ENCODE results near the gene SV2B. TPM values are rescaled to one million over a fixed set of nuclear protein-coding genes. Genes with fewer than 3 reads are reported as not detected.

The SV2B gene
- total RNA-seq, 2 donors from 2014 or later: 6.5 to 8.8 TPM

GRCh38 chr15:91116113-91117067 lies 16.3 kb downstream of the SV2B start:
- H3K4me3 Mint-ChIP-seq: no peak overlapping the region
- Histone ChIP-seq H3K27ac (ENCODE audit: low read depth, low read length) (no peak overlapping the region), H3K4me1 (ENCODE audit: control insufficient read depth, insufficient read depth, low read length) (peaks cover 4% of the 10 kb centered on the region), H3K9ac (ENCODE audit: extremely low read depth, low read length, poor library complexity, severe bottlenecking) (no peak overlapping the region), H3K27me3 (ENCODE audit: control insufficient read depth, insufficient read depth, low read length, poor library complexity, severe bottlenecking) (peaks cover 86% of the 10 kb centered on the region), H3K4me3 (ENCODE audit: low read length) (no peak overlapping the region), H3K36me3 (ENCODE audit: control insufficient read depth, insufficient read depth, low read length) (no peaks in the 10 kb centered on the region), H3K9me3 (ENCODE audit: control insufficient read depth, low read length) (peaks cover 32% of the 10 kb centered on the region)
- H3K36me3 Mint-ChIP-seq (ENCODE audit: low read depth): peaks cover 1% of the 10 kb centered on the region
- TF ChIP-seq CTCF (conservative IDR thresholded peaks at IDR 0.05): no peak
- no peak overlapping the region for H3K27ac Mint-ChIP-seq
- peaks cover 53% of the 10 kb centered on the region for H3K27me3 Mint-ChIP-seq (ENCODE audit: insufficient read depth)
- 88 to 95% methylated on average over 8 to 9 of the region's 9 CpGs for WGBS, 2 experiments (ENCODE audit: insufficient coverage in 1 of 2, insufficient read length in 1 of 2)
- H3K4me1 Mint-ChIP-seq: peaks cover 6% of the 10 kb centered on the region
- DNase-seq: peak; percentile 10
- H3K9me3 Mint-ChIP-seq: peaks cover 29% of the 10 kb centered on the region

GRCh38 chr15:91117375-91117774 lies 17.3 kb downstream of the SV2B start:
- DNase-seq: no peak
- Histone ChIP-seq H3K4me3 (ENCODE audit: low read length) (no peak overlapping the region), H3K27ac (ENCODE audit: low read depth, low read length) (no peak overlapping the region), H3K36me3 (ENCODE audit: control insufficient read depth, insufficient read depth, low read length) (no peaks in the 10 kb centered on the region), H3K9ac (ENCODE audit: extremely low read depth, low read length, poor library complexity, severe bottlenecking) (no peak overlapping the region), H3K4me1 (ENCODE audit: control insufficient read depth, insufficient read depth, low read length) (peaks cover 4% of the 10 kb centered on the region), H3K27me3 (ENCODE audit: control insufficient read depth, insufficient read depth, low read length, poor library complexity, severe bottlenecking) (peaks cover 81% of the 10 kb centered on the region), H3K9me3 (ENCODE audit: control insufficient read depth, low read length) (peaks cover 32% of the 10 kb centered on the region)
- no peak overlapping the region for H3K27ac Mint-ChIP-seq
- H3K4me3 Mint-ChIP-seq: no peak overlapping the region
- peaks cover 29% of the 10 kb centered on the region for H3K9me3 Mint-ChIP-seq
- no peak for TF ChIP-seq CTCF (conservative IDR thresholded peaks at IDR 0.05)
- peaks cover 6% of the 10 kb centered on the region for H3K4me1 Mint-ChIP-seq
- WGBS, 2 experiments (ENCODE audit: insufficient coverage in 1 of 2, insufficient read length in 1 of 2): 88 to 100% methylated on average over 1 of the region's 1 CpG
- H3K27me3 Mint-ChIP-seq (ENCODE audit: insufficient read depth): peaks cover 50% of the 10 kb centered on the region
- H3K36me3 Mint-ChIP-seq (ENCODE audit: low read depth): peaks cover 1% of the 10 kb centered on the region

- H3K4me3 ChIP-seq (ENCODE audit: low read length): no peak overlapping the region
- no peaks in the 10 kb centered on the region for H3K36me3 ChIP-seq (ENCODE audit: control insufficient read depth, insufficient read depth, low read length)
- 81 to 89% methylated on average over 12 of the region's 12 CpGs for WGBS, 2 experiments (ENCODE audit: insufficient coverage in 1 of 2, insufficient read length in 1 of 2)
- H3K4me1 ChIP-seq (ENCODE audit: control insufficient read depth, insufficient read depth, low read length): peaks cover 4% of the 10 kb centered on the region
- Mint-ChIP-seq H3K27me3 (ENCODE audit: insufficient read depth) (peaks cover 52% of the 10 kb centered on the region), H3K4me1 (peaks cover 6% of the 10 kb centered on the region), H3K27ac (no peak overlapping the region), H3K4me3 (no peak overlapping the region), H3K9me3 (peaks cover 29% of the 10 kb centered on the region), H3K36me3 (ENCODE audit: low read depth) (peaks cover 1% of the 10 kb centered on the region)
- peak; percentile 8 for DNase-seq
- H3K9me3 ChIP-seq (ENCODE audit: control insufficient read depth, low read length): peaks cover 32% of the 10 kb centered on the region
- H3K27ac ChIP-seq (ENCODE audit: low read depth, low read length): no peak overlapping the region
- H3K9ac ChIP-seq (ENCODE audit: extremely low read depth, low read length, poor library complexity, severe bottlenecking): no peak overlapping the region
- TF ChIP-seq CTCF (conservative IDR thresholded peaks at IDR 0.05): no peak
- H3K27me3 ChIP-seq (ENCODE audit: control insufficient read depth, insufficient read depth, low read length, poor library complexity, severe bottlenecking): peaks cover 75% of the 10 kb centered on the region
Observed at GRCh38 chr15:91118817-91119590, 18.9 kb downstream of the SV2B start.
